GM21515 (cell line): ENCODE measurements around the gene DOHH.
"Not testable (repeated sequence)": the region's sequence is repeated elsewhere in the genome, so short reads cannot be mapped to it uniquely, and the experiment has no call there.

Source experiments
- ATAC-seq: cut with Tn5 transposase; IDR thresholded peaks from one replicate; pipeline ENCODE4 v1.9.1; 2021; ENCODE audit not compliant: unreplicated experiment

Gene DOHH

DNA sequence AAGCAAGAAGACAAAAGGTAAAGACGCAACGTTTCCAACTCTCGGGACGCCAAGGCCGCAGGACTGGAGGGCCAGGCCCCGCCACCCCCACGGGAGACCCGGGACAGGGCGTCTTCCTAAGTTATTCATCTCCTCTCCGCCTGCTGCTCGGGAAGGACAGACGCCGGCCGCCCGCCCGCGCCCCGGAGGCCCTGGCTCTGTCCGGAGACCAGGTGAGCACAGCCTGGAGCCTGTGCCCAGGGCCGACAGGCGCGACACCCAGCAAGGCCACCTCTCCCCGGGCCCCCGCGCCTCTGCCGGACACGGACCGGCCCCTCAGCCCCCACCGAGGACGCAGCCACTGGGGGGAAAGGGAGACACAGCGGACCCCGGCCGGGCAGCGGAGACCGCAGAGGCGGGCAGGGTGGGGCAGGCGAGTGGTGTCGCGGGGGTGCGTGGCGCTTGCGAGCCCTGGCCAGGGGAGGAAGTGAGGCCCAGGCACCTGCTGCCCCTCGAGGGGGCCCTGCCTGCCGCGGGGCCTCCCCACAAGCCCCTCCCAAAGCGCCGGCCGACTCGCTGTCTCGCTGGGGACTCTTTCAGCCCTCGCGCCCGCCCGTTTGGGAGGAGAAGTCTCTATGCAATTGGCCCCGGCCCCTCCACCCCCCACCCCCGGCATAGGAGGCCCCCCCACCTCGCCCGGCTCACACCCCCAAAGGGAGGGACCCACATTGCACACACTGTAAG lies 37.3 kb downstream of the DOHH start:
- ATAC-seq, result no peak

DNA sequence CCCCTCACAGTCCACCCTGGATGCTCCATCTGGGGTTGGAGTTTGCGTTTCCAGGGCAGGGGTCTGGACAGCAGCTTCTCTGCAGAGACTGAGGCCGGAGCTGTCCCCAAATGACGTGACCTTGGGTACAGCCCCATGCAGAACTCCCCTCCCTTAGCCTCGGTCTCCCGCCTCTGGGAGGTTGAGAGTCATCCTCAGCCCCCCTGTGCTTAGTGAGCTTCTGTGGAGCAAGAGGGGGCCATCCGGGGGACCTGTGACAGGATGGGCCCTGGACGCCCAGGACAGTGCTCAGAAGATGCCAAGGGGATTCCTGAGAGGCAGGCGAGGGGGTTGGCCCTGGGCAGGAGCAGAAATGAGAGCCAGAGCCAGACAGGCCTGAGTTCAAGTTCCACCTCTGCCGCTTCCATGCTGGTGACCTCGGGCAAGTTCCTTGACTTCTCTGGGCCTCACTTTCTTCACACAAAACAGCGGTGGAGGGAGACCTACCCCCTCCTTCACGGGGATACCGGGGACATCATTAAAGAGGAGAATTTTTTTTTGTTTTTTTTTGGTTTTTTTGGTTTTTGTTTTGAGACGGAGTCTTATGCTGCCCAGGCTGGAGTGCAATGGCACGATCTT lies 40.4 kb downstream of the DOHH start:
- no peak for ATAC-seq

GRCh38 chr19:3459089-3459881 lies 41.2 kb downstream of the DOHH start:
- no peak for ATAC-seq

DNA sequence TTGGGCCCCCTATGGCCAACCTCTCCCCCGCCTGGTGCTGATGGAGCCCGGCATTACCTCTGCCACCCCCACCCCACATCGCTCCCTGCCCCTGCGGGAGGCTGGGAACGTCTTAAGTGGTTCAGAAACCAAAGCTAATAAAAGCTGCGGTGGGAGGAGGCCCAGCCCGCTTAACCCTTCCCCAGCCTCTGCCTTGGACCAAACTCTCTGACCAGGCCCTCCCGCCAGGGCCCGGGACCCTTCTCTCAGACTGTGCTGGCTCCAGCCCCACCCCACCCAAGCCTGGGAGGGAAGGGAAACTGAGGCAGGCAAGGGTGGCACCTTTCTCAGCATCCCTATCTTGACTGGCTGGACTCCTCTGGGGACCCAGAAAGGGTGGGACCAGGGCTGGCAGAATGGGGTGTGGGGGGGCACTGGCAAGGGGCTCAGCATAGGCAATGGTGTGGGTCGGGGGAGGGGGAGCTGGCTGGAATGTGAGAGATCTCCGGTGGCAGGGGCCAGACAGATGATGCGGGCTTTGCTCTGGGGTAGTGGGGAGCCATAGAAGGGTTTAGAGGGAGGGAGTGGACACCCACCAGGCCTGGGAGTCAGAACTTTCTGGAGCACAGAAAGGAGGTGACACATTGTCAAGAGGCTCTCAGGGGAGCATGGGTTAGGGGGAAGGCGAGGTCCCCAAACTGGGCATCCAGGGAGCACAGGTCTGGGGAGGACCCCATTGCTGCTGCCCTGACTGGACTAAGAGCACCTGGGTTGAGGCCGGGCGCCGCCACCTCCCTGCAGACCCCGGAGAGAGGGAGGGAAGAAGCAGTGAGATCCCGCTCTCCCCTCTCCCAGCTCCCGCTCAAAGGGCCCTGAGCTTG lies 42.0 kb downstream of the DOHH start:
- no peak for ATAC-seq

- no peak for ATAC-seq
Measured at GRCh38 chr19:3457528-3458228, 42.8 kb downstream of the DOHH start.

- ATAC-seq, result no peak
Measured at GRCh38 chr19:3456925-3457527, 43.4 kb downstream of the DOHH start.

GRCh38 chr19:3455960-3456601 lies 44.4 kb downstream of the DOHH start:
- no peak for ATAC-seq

- no peak for ATAC-seq
Measured at GRCh38 chr19:3455393-3455955, 45.0 kb downstream of the DOHH start.

GRCh38 chr19:3454656-3455392 lies 45.6 kb downstream of the DOHH start:
- no peak for ATAC-seq

DNA sequence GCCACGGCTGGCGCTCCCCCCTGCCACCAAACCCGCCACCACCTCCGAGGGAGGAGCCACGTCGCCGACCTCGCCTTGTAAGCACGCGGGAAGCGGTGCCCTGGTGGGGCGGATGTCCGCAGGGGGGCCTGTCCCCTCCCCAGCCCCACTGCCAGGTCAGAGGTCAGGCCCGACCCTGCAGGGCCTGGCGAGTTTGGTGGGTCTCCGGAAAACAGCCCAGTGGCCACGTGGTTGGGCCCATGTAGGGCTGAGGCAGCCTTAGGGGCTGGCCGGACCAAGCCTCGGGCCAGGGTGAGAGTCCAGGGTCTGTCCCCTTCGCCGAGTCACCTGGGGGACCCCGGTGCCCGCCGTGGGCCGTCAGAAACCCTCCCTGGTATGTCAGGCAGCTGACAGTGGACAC lies 46.6 kb downstream of the DOHH start:
- ATAC-seq, result no peak

DNA sequence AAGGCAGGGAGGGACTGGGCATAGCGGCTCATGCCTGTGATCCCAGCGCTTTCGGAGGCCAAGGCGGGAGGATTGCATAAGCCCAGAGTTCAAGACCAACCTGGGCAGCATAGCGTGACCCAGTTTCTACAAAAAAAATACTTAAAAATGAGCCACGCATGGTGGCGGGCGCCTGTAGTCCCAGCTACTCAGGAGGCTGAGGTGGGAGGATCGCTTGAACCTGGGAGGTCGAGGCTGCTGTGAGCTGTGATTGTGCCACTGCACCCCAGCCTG lies 47.6 kb downstream of the DOHH start:
- ATAC-seq, result not testable (repeated sequence)

DNA sequence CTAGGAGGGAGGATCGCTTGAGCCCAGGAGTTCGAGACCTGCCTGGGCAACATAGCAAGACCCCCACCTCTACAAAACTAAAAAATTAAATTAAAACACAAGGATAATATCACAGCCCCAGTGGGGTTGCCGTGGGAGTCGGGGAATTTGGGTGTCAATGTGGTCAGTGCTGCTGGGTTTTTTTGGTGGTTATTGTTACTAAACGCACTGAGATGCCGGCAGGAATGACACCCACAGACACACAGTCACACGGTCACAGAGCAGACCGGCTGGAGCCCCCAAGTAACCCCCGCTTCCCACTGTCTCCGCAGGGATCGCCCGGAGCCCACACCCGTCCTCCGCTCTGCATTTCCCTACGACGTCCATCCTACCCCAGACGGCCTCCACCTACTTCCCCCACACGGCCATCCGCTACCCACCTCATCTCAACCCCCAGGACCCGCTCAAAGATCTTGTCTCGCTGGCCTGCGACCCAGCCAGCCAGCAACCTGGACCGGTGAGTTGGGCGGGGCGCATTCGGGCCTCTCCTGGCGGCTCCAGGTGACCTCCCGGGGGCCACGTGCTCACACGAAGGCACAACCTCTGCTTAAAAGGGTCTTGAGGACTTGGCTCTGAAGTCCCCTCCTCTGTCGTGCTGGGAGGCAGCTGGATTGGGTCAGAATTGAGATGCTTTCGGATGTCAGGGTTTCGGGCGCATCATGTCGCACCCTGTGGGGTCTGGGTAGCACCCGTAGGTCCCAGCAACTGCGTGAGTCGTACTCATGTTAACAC lies 48.1 kb downstream of the DOHH start:
- ATAC-seq, result no peak

GRCh38 chr19:3451451-3451866 lies 49.0 kb downstream of the DOHH start:
- ATAC-seq, result no peak

- no peak for ATAC-seq
Measured at GRCh38 chr19:3450796-3451411, 49.6 kb downstream of the DOHH start.

DNA sequence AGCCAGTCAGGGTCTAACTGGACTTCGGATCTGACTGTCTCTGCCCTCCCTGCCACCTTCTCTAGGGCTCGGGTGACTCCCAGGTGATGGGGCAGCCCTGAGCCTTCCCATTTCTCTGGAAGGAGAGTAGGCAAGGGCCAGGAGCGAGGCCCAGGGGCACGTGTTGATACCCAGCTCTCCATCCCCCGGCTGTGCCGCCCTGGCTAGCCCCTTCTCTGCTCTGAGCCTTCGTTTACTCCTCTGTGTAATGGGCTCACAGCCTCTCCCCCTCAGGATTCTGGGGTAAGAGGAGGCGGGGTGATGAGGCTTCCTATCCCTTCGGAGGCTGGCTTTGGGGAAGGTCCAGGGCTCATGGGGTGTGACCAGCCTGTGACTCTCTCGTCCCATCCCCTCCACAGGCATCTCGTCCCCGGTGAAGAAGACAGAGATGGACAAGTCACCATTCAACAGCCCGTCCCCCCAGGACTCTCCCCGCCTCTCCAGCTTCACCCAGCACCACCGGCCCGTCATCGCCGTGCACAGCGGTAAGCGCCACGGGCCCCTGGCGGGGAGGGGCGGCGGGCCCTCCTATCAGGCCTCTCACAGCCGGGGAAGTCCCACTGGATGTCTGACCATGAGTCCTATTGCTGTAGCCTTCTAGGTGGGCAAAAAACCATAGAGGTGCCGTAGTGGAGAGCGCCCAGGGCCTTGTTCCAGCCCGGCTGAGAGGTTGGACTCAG lies 51.7 kb downstream of the DOHH start:
- ATAC-seq, result no peak

DNA sequence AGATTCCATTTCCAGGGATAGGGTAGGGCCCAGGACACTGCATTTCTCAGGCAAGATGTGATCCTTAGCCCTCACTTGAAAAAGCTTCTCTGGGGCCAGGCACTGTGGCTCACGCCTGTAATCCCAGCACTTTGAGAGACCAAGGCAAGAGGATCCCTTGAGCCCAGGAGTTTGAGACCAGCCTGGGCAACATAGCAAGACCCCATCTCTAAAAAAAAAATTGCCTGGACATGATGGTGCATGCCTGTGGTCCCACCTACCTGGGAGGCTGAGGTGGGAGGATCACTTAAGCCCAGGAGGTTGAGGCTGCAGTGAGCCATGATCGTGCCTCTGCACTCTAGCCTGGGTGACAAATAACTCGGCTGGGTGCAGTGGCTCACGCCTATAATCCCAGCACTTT lies 53.8 kb downstream of the DOHH start:
- not testable (repeated sequence) for ATAC-seq

GRCh38 chr19:3444695-3445234 lies 55.7 kb downstream of the DOHH start:
- no peak for ATAC-seq
